HepG2 (cell line): Measurements from ENCODE around the gene TCFL5. TPM values are rescaled to one million over a fixed set of nuclear protein-coding genes. Genes with fewer than 3 reads are reported as not detected.

ENCODE experiments used
- CAMTA2 ChIP-seq: sonication (generic); formaldehyde crosslinking; IDR thresholded peaks from 2 replicates; pipeline ENCODE4 v1.4.0; 2020; ENCODE audit warnings: mild to moderate bottlenecking, missing genetic modification reagents, borderline replicate concordance
- GATA4 ChIP-seq: sonication (generic); IDR thresholded peaks from 2 replicates; pipeline ENCODE4 v1.6.1; 2016; ENCODE audit warnings: antibody characterized with exemption, low read depth, borderline replicate concordance
- GATAD2A ChIP-seq: IDR thresholded peaks from 2 replicates; pipeline ENCODE4 v1.6.1; 2016
- HMG20A ChIP-seq: IDR thresholded peaks from 2 replicates; pipeline ENCODE4 v1.6.1; 2016; ENCODE audit warnings: borderline replicate concordance
- HNRNPK ChIP-seq: fragments of 200-400 bp; formaldehyde crosslinking; IDR thresholded peaks from 2 replicates; pipeline ENCODE4 v1.6.1; 2018; ENCODE audit warnings: low read length, low read depth, moderate library complexity, mild to moderate bottlenecking; ENCODE audit not compliant: poor library complexity, severe bottlenecking
- HNRNPUL1 ChIP-seq: fragments of 200-400 bp; formaldehyde crosslinking; IDR thresholded peaks from 2 replicates; pipeline ENCODE4 v1.6.1; 2017; ENCODE audit warnings: low read depth, mild to moderate bottlenecking, low read length, moderate library complexity
- HOXA5 ChIP-seq: sonication (generic); formaldehyde crosslinking; IDR thresholded peaks from 2 replicates; pipeline ENCODE4 v1.4.0; 2020; ENCODE audit warnings: missing genetic modification reagents
- JUNB ChIP-seq: sonication (generic); formaldehyde crosslinking; IDR thresholded peaks from 2 replicates; pipeline ENCODE4 v1.8.0; 2022; ENCODE audit warnings: missing genetic modification reagents, mild to moderate bottlenecking, borderline replicate concordance
- KLF15 ChIP-seq: sonication (generic); formaldehyde crosslinking; IDR thresholded peaks from 2 replicates; pipeline ENCODE4 v1.8.1; 2023; ENCODE audit warnings: borderline replicate concordance, mild to moderate bottlenecking, inconsistent platforms, missing genetic modification reagents, mixed read lengths
- MAFF ChIP-seq: IDR thresholded peaks from 2 replicates; pipeline ENCODE4 v1.6.1; 2011; ENCODE audit warnings: low read depth, low read length, improper control_type of control experiment
- MEIS1 ChIP-seq: sonication (generic); formaldehyde crosslinking; IDR thresholded peaks from 2 replicates; pipeline ENCODE4 v1.9.0; 2021; ENCODE audit warnings: mild to moderate bottlenecking, missing genetic modification reagents, moderate library complexity, borderline replicate concordance
- NCOA1 ChIP-seq: sonication (generic); formaldehyde crosslinking; IDR thresholded peaks from 2 replicates; pipeline ENCODE4 v1.9.0; 2021; ENCODE audit warnings: missing genetic modification reagents
- PLRG1 ChIP-seq: fragments of 450-650 bp; conservative IDR thresholded peaks from 2 replicates; pipeline ENCODE4 v1.6.1; 2016
- RAD51 ChIP-seq: fragments of 450-650 bp; IDR thresholded peaks from 2 replicates; pipeline ENCODE4 v1.6.1; 2016; ENCODE audit warnings: borderline replicate concordance
- RBFOX2 ChIP-seq: fragments of 200-400 bp; formaldehyde crosslinking; IDR thresholded peaks from 2 replicates; pipeline ENCODE4 v1.6.1; 2017; ENCODE audit warnings: low read depth, mild to moderate bottlenecking, low read length
- SSRP1 ChIP-seq: IDR thresholded peaks from 2 replicates; pipeline ENCODE4 v1.6.1; 2016; ENCODE audit warnings: control low read depth
- TCF7 ChIP-seq: sonication (generic); IDR thresholded peaks from 2 replicates; pipeline ENCODE4 v1.6.1; 2016; ENCODE audit warnings: antibody characterized with exemption, low read depth
- ZBTB8A ChIP-seq: sonication (generic); formaldehyde crosslinking; IDR thresholded peaks from 2 replicates; pipeline ENCODE4 v1.4.0; 2020; ENCODE audit warnings: mild to moderate bottlenecking, low read depth, missing genetic modification reagents, borderline replicate concordance
- ZKSCAN5 ChIP-seq: sonication (generic); formaldehyde crosslinking; IDR thresholded peaks from 2 replicates; pipeline ENCODE4 v1.5.1; 2020; ENCODE audit warnings: mild to moderate bottlenecking, missing genetic modification reagents
- ZMYM3 ChIP-seq: sonication (generic); formaldehyde crosslinking; IDR thresholded peaks from 2 replicates; pipeline ENCODE4 v1.5.1; 2020; ENCODE audit warnings: mild to moderate bottlenecking, missing genetic modification reagents
- ZNF225 ChIP-seq: sonication (generic); formaldehyde crosslinking; IDR thresholded peaks from 2 replicates; pipeline ENCODE4 v1.4.0; 2020; ENCODE audit warnings: mild to moderate bottlenecking, missing genetic modification reagents
- ZNF30 ChIP-seq: sonication (generic); formaldehyde crosslinking; IDR thresholded peaks from 2 replicates; pipeline ENCODE4 v1.5.0; 2020; ENCODE audit warnings: mild to moderate bottlenecking, missing genetic modification reagents
- ZNF713 ChIP-seq: sonication (generic); formaldehyde crosslinking; IDR thresholded peaks from 2 replicates; pipeline ENCODE4 v1.4.0; 2020; ENCODE audit warnings: mild to moderate bottlenecking, missing genetic modification reagents
- ZNF768 ChIP-seq: sonication (generic); formaldehyde crosslinking; IDR thresholded peaks from 2 replicates; pipeline ENCODE4 v1.4.0; 2020; ENCODE audit warnings: missing genetic modification reagents
- ZNF777 ChIP-seq: sonication (generic); formaldehyde crosslinking; IDR thresholded peaks from 2 replicates; pipeline ENCODE4 v1.4.0; 2020; ENCODE audit warnings: missing genetic modification reagents
- ZSCAN31 ChIP-seq: sonication (generic); formaldehyde crosslinking; IDR thresholded peaks from 2 replicates; pipeline ENCODE4 v1.5.0; 2020; ENCODE audit warnings: low read depth, mild to moderate bottlenecking, missing genetic modification reagents
- polyA plus RNA-seq, 8 experiments: library from polyadenylated mRNA; depleted of rRNA in 3 of 8; stranded (reverse) in 7 of 8; unstranded in 1 of 8; fragments of >200 nt; fragmentation: Illumina TruSeq in 4 of 8; extraction: Trizol in 4 of 8; gene quantifications; 2 replicates each; pipeline versions ENCODE4 v1.2.1 to v1.2.3, GENCODE V29; 2011 to 2016; ENCODE audit warnings: low read depth in 4 of 8, missing spikeins in 1 of 8, mixed read lengths in 1 of 8; ENCODE audit not compliant: insufficient read depth in 1 of 8
- total RNA-seq, 5 experiments: library from RNA; depleted of rRNA; stranded (reverse); fragments of >200 nt; fragmentation: Illumina TruSeq; extraction: Trizol; gene quantifications; 2 replicates each; pipeline ENCODE4 v1.2.3, GENCODE V29; 2016; ENCODE audit warnings: low read depth in 1 of 5
- TF ChIP-seq, protein P1 (sequence below): sonication (generic); formaldehyde crosslinking; IDR thresholded peaks from 2 replicates; pipeline ENCODE4 v1.5.0; 2020; ENCODE audit warnings: missing genetic modification reagents, mild to moderate bottlenecking, borderline replicate concordance
- TF ChIP-seq, protein P2 (sequence below): sonication (generic); formaldehyde crosslinking; IDR thresholded peaks from 2 replicates; pipeline ENCODE4 v1.5.0; 2020; ENCODE audit warnings: missing genetic modification reagents
- TF ChIP-seq, protein P3 (sequence below): sonication (generic); formaldehyde crosslinking; IDR thresholded peaks from 2 replicates; pipeline ENCODE4 v1.9.0; 2022; ENCODE audit warnings: missing genetic modification reagents, mild to moderate bottlenecking, borderline replicate concordance

Gene TCFL5
- total and polyA plus RNA-seq, 2 of the 13 experiments (the other 11 are each of a cell fraction or from before 2014, with no cell fraction given) = 14.8 to 20.0 TPM

DNA sequence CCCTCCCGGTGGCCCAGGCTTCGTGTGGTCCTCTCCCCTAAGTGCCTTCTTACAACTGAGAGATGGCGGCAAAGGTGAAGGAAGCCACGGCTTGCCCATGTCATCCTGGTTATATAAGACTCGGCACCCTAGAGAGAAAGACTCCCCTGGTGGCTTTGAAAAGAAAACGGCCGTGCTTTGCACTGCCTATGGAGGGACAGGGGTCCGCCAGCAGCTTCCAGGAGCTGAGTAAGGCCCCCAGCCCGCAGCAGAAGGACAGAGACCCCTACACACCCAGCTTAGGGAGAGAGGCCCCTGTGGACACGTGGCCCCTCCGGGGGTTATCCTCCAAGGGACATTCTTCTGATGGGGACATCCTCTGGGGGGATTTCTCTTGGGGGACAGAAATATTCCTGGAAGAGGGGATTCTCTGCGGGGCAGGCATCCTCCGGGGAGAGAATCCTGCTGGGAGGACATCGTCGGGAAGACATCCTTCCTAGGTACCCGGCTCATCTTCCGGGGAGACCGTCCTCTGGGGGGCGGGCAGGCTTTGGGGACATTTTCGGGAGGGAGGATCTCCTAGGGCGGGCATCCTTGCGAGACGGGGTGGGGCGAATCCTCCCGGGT is 57.5 kb downstream of the TCFL5 start (continued):
- no peak for TF ChIP-seq ZNF225 (CRISPR knock-in tag)
- no peak for TF ChIP-seq KLF15
- 0 out of 2 replicates have a peak, but pooled peaks have one; percentile 1 for TF ChIP-seq CAMTA2
- no peak for TF ChIP-seq ZBTB8A (CRISPR knock-in tag)
- TF ChIP-seq, protein P1, sequence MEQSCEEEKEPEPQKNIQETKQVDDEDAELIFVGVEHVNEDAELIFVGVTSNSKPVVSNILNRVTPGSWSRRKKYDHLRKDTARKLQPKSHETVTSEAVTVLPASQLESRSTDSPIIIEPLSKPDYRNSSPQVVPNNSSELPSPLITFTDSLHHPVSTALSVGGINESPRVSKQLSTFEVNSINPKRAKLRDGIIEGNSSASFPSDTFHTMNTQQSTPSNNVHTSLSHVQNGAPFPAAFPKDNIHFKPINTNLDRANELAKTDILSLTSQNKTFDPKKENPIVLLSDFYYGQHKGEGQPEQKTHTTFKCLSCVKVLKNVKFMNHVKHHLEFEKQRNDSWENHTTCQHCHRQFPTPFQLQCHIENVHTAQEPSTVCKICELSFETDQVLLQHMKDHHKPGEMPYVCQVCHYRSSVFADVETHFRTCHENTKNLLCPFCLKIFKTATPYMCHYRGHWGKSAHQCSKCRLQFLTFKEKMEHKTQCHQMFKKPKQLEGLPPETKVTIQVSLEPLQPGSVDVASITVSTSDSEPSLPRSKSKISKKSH (CRISPR knock-in tag) = no peak; the same call in 1 of the 2 replicates
- TF ChIP-seq ZNF713 (CRISPR knock-in tag) = no peak
- no peak for TF ChIP-seq ZNF30
- no peak for TF ChIP-seq SSRP1 (CRISPR knock-in tag)
- TF ChIP-seq, protein P2, sequence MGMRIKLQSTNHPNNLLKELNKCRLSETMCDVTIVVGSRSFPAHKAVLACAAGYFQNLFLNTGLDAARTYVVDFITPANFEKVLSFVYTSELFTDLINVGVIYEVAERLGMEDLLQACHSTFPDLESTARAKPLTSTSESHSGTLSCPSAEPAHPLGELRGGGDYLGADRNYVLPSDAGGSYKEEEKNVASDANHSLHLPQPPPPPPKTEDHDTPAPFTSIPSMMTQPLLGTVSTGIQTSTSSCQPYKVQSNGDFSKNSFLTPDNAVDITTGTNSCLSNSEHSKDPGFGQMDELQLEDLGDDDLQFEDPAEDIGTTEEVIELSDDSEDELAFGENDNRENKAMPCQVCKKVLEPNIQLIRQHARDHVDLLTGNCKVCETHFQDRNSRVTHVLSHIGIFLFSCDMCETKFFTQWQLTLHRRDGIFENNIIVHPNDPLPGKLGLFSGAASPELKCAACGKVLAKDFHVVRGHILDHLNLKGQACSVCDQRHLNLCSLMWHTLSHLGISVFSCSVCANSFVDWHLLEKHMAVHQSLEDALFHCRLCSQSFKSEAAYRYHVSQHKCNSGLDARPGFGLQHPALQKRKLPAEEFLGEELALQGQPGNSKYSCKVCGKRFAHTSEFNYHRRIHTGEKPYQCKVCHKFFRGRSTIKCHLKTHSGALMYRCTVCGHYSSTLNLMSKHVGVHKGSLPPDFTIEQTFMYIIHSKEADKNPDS = no peak
- no peak for TF ChIP-seq PLRG1
- no peak for TF ChIP-seq MAFF
- TF ChIP-seq HMG20A (CRISPR knock-in tag) = no peak
- TF ChIP-seq, protein P3, sequence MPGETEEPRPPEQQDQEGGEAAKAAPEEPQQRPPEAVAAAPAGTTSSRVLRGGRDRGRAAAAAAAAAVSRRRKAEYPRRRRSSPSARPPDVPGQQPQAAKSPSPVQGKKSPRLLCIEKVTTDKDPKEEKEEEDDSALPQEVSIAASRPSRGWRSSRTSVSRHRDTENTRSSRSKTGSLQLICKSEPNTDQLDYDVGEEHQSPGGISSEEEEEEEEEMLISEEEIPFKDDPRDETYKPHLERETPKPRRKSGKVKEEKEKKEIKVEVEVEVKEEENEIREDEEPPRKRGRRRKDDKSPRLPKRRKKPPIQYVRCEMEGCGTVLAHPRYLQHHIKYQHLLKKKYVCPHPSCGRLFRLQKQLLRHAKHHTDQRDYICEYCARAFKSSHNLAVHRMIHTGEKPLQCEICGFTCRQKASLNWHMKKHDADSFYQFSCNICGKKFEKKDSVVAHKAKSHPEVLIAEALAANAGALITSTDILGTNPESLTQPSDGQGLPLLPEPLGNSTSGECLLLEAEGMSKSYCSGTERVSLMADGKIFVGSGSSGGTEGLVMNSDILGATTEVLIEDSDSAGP (CRISPR knock-in tag) = no peak
- TF ChIP-seq HNRNPK = no peak
- TF ChIP-seq HNRNPUL1 = no peak
- no peak for TF ChIP-seq GATAD2A (CRISPR knock-in tag)
- no peak for TF ChIP-seq RAD51
- TF ChIP-seq RBFOX2 = no peak
- no peak for TF ChIP-seq JUNB (CRISPR knock-in tag)
- no peak for TF ChIP-seq HOXA5 (CRISPR knock-in tag)
- TF ChIP-seq ZNF768 (CRISPR knock-in tag) = no peak
- TF ChIP-seq ZNF777 (CRISPR knock-in tag) = no peak
- no peak for TF ChIP-seq TCF7
- TF ChIP-seq ZSCAN31 (CRISPR knock-in tag) = no peak
- no peak for TF ChIP-seq MEIS1 (CRISPR knock-in tag)
- TF ChIP-seq NCOA1 (CRISPR knock-in tag) = no peak
- TF ChIP-seq ZKSCAN5 (CRISPR knock-in tag) = no peak
- no peak for TF ChIP-seq GATA4
- TF ChIP-seq ZMYM3 (CRISPR knock-in tag) = no peak; the same call in 1 of the 2 replicates
